Breast epithelium (tissue), 3 donors: ENCODE results near the gene ANTXR2.

ENCODE experiments used
- CTCF ChIP-seq, 3 donors: fragments of 450-650 bp; IDR thresholded peaks; one replicate each; pipeline ENCODE4 v1.5.1; 2016 to 2017; ENCODE audit warnings: antibody characterized with exemption in 3 of 3, mild to moderate bottlenecking in 3 of 3, moderate library complexity in 3 of 3
- POLR2AphosphoS5 ChIP-seq, 3 donors: sonication (generic); formaldehyde crosslinking; IDR thresholded peaks; one replicate each; pipeline ENCODE4 v1.6.1; 2017; ENCODE audit warnings: antibody characterized with exemption in 3 of 3

GRCh38 chr4:79920163-79920853 is 152.7 kb downstream of the ANTXR2 start:
- TF ChIP-seq CTCF (IDR thresholded peaks at IDR 0.05) (no peak), POLR2AphosphoS5 (IDR thresholded peaks at IDR 0.05) (no peak)
